GM12891 (cell line): ENCODE measurements around the gene PCTP.

Experiments used
- DNase-seq: peaks from one replicate; pipeline ENCODE4 v3.0.0; 2011; ENCODE audit warnings: low spot score; ENCODE audit not compliant: insufficient read length
- FAIRE-seq: peaks from 2 replicates; lab custom pipeline; 2011; peaks lifted over from hg19 to GRCh38; lab: Jason Lieb, UNC
- PAX5 ChIP-seq: IDR thresholded peaks from 2 replicates; pipeline ENCODE4 v1.6.1; 2011; ENCODE audit warnings: low read length, moderate library complexity, mild to moderate bottlenecking; ENCODE audit not compliant: insufficient read depth, severe bottlenecking
- POLR2A ChIP-seq: IDR thresholded peaks from 2 replicates; pipeline ENCODE4 v1.6.1; 2011; ENCODE audit warnings: low read depth, low read length, control low read depth
- POLR2AphosphoS5 ChIP-seq: IDR thresholded peaks from 2 replicates; pipeline ENCODE4 v1.6.1; 2011; ENCODE audit warnings: low read depth, low read length, control low read depth
- POU2F2 ChIP-seq: IDR thresholded peaks from 2 replicates; pipeline ENCODE4 v1.6.1; 2011; ENCODE audit warnings: low read depth, mild to moderate bottlenecking, control low read depth, low read length, moderate library complexity
- SPI1 ChIP-seq: IDR thresholded peaks from 2 replicates; pipeline ENCODE4 v1.6.1; 2011; ENCODE audit warnings: low read depth, low read length, control low read depth
- TAF1 ChIP-seq: IDR thresholded peaks from 2 replicates; pipeline ENCODE4 v1.6.1; 2011; ENCODE audit warnings: low read depth, low read length, control low read depth

The PCTP gene

DNA sequence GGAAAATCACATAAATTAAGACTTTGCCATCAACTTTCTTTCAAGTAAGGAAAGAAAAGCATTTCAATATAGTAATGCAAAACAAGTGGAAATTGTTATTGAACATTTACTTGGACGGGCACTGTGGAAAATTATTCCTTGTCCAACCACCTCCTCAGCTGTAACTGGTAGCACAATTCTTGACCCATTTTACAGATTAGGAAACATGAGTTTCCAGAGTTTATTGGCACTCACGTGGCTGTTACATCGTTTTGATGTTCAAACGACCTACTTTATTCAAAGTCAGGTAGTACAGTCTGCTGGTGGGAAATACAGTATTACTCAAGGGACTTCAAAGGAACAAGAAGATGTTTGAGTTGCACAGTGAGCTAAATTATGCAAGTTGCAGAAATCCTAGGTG, 866 bp upstream of the PCTP start:
- TF ChIP-seq TAF1: no peak
- no peak for TF ChIP-seq POU2F2
- no peak for TF ChIP-seq POLR2A
- TF ChIP-seq PAX5: no peak
- TF ChIP-seq SPI1: no peak
- TF ChIP-seq POLR2AphosphoS5: no peak
- peak; percentile 13 for FAIRE-seq
- no peak for DNase-seq

GRCh38 chr17:55751720-55752250, 934 bp downstream of the PCTP start:
- no peak for FAIRE-seq
- no peak for DNase-seq
- no peak for TF ChIP-seq POLR2A
- TF ChIP-seq PAX5: no peak
- no peak for TF ChIP-seq SPI1
- TF ChIP-seq POU2F2: no peak
- no peak for TF ChIP-seq TAF1
- no peak for TF ChIP-seq POLR2AphosphoS5

DNA sequence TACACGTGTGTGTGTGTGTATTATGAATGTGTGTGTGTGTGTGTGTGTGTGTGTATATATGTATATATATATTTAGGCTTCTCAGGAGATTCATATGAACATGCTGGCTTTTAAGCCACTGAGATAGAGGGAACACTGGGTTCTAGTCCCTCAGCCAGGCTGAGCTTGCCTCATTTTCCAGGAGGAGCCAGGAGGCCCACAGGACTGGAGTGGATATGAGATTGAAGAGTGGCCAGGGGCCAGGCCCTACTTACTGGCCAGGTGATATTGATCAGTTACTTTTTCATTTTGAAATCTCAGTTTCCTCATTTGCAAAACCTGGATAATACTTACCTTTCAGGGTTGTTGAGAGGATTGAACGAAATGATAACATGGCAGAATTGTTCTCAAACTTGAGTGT, 5.8 kb downstream of the PCTP start:
- no peak for DNase-seq
- no peak for TF ChIP-seq POU2F2
- no peak for TF ChIP-seq POLR2AphosphoS5
- no peak for TF ChIP-seq POLR2A
- TF ChIP-seq SPI1: no peak
- no peak for TF ChIP-seq PAX5
- TF ChIP-seq TAF1: no peak
- FAIRE-seq: no peak

DNA sequence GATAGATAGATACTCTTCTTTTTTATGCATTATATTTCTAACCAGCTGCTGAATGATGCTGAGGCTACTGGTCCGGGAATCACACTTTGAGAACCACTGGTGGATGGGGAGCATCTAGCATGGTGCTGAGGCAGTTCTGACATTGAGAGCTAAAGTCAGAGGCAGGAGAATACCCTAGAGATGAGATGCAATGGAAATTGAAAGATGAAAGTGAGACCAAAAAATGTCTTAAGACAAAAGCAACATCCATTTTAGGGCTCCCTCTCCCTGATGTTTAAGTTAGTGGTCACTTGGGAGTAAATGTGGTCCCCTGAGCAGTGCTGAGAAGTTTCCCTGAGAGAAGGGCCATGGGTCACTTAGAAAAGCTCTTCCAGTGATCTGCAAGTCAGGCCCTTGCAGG, 6.8 kb downstream of the PCTP start:
- TF ChIP-seq POLR2A (no peak), SPI1 (no peak), PAX5 (no peak), TAF1 (no peak)
- DNase-seq (no peak), FAIRE-seq (no peak)

GRCh38 chr17:55758171-55758570, 7.3 kb downstream of the PCTP start:
- TF ChIP-seq TAF1 (no peak), POLR2AphosphoS5 (no peak), PAX5 (no peak), POLR2A (no peak), POU2F2 (no peak), SPI1 (no peak)
- no peak for FAIRE-seq
- no peak for DNase-seq

DNA sequence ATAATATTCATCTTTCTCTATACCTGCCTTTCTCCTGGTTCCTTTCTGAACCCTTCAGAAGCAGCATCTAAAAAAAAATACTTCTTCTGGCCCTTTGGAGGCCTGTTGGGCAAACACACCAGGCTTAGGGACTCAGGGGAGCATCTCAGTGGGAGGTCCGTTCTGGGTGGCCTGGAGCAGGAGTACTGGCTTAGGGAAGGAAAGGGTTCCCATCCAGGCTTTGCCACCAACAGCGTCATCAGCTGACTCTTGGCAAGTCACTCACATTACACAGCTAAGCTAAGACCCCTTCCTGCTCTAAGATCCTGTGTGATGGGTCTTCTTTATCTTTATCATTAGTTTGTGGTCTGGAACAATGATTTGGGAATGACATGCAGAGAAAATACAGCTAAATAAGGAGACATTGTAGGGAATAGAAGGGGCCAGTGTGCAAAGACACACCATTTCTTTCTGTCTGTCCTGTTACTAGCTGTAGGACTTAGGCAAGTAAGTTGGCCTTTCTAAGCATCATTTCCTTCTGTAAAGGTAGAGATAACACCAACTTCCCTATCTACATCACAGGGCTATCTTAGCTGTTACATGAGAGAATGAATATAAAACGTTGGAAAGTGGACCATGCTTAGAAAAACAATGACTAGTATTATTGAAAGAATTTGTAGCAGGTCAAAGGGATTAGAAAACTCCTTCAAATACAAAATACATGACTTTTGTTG, 9.9 kb downstream of the PCTP start:
- FAIRE-seq (no peak), DNase-seq (no peak)
- TF ChIP-seq SPI1: no peak
- no peak for TF ChIP-seq TAF1
- TF ChIP-seq POLR2AphosphoS5: no peak
- no peak for TF ChIP-seq POLR2A
- TF ChIP-seq PAX5: no peak

- TF ChIP-seq POLR2A (no peak), POU2F2 (no peak), PAX5 (no peak)
- no peak for DNase-seq
- no peak for FAIRE-seq
These were observed 11.4 kb downstream of the PCTP start for GRCh38 chr17:55762086-55762858.

GRCh38 chr17:55763856-55764255, 13.0 kb downstream of the PCTP start:
- DNase-seq: no peak
- FAIRE-seq: no peak
- TF ChIP-seq PAX5: no peak
- TF ChIP-seq POU2F2: no peak
- no peak for TF ChIP-seq POLR2AphosphoS5
- no peak for TF ChIP-seq SPI1
- no peak for TF ChIP-seq TAF1
- TF ChIP-seq POLR2A: no peak

- FAIRE-seq: no peak
- TF ChIP-seq POU2F2 (no peak), PAX5 (no peak), POLR2AphosphoS5 (no peak), SPI1 (no peak), POLR2A (no peak), TAF1 (no peak)
These were observed 13.8 kb downstream of the PCTP start for GRCh38 chr17:55764610-55765009.

DNA sequence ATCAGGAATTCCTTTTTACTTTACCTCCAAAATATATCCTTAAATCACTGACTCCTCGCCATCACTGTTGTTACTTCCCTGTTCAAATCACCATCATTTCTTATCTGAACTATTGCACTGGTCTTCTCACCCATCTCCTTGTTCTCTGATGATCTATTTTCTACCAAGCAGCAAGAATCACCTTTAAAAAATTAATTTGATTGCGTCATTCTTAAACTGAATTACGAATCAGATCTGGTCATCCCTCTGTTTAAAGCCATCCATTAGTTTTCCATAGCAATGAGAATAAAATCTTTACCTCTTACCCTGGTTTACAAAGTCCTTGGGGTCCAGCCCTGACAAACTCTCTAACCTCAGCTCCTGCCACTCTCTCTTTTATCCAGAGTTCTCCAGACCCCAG, 14.6 kb downstream of the PCTP start:
- TF ChIP-seq POLR2AphosphoS5: no peak
- FAIRE-seq (no peak), DNase-seq (no peak)

More at GRCh38 chr17:55764610-55765009, 13.8 kb downstream of the PCTP start:
- DNase-seq: no peak
